GM23338 (cell line): ENCODE measurements around the gene IMPA2. TPM values are rescaled to one million over a fixed set of nuclear protein-coding genes. Genes with fewer than 3 reads are reported as not detected.

ENCODE experiments used
- ATAC-seq: fragments of 200-7000 bp; cut with Tn5 transposase; 3 replicates; pipeline ENCODE4 v1.9.1; 2020
- DNase-seq: peaks from one replicate; pipeline ENCODE4 v3.0.0-alpha.2; 2015; ENCODE audit warnings: low spot score
- H2AFZ ChIP-seq: fragments of 200-600 bp; sonication (generic); 2 replicates; pipeline ENCODE4 v1.8.0; 2016; ENCODE audit warnings: antibody characterized with exemption, mild to moderate bottlenecking, moderate library complexity
- H3F3A ChIP-seq: fragments of 200-600 bp; sonication (generic); replicated peaks from 2 replicates; pipeline ENCODE4 v1.8.0; 2017; ENCODE audit warnings: antibody characterized with exemption, mixed run types, low read depth
- H3K27ac ChIP-seq: fragments of 200-600 bp; sonication (generic); 2 replicates; pipeline ENCODE4 v1.6.1; 2016; ENCODE audit warnings: low read depth
- H3K27me3 ChIP-seq: fragments of 200-600 bp; sonication (generic); 2 replicates; pipeline ENCODE4 v1.8.0; 2016; ENCODE audit warnings: mild to moderate bottlenecking, mixed run types, moderate library complexity; ENCODE audit not compliant: insufficient read depth
- H3K36me3 ChIP-seq: fragments of 200-600 bp; sonication (generic); 2 replicates; pipeline ENCODE4 v1.8.0; 2016; ENCODE audit warnings: mild to moderate bottlenecking; ENCODE audit not compliant: insufficient read depth
- H3K4me1 ChIP-seq: fragments of 200-600 bp; sonication (generic); 2 replicates; pipeline ENCODE4 v1.8.0; 2016; ENCODE audit warnings: mild to moderate bottlenecking, moderate library complexity; ENCODE audit not compliant: insufficient read depth
- H3K4me2 ChIP-seq: fragments of 200-600 bp; sonication (generic); 2 replicates; pipeline ENCODE4 v1.7.1; 2017; ENCODE audit warnings: mixed run types
- H3K4me3 ChIP-seq: fragments of 200-600 bp; sonication (generic); 2 replicates; pipeline ENCODE4 v1.6.1; 2016; ENCODE audit warnings: mixed run types
- H3K79me2 ChIP-seq: fragments of 200-600 bp; sonication (generic); replicated peaks from 2 replicates; pipeline ENCODE4 v1.8.0; 2017; ENCODE audit warnings: mild to moderate bottlenecking; ENCODE audit not compliant: insufficient read depth
- H3K9me2 ChIP-seq: fragments of 200-600 bp; sonication (generic); 2 replicates; pipeline ENCODE4 v1.8.0; 2017; ENCODE audit not compliant: insufficient read depth
- H4K20me1 ChIP-seq: fragments of 200-600 bp; sonication (generic); replicated peaks from 2 replicates; pipeline ENCODE4 v1.8.0; 2017; ENCODE audit warnings: mild to moderate bottlenecking; ENCODE audit not compliant: insufficient read depth
- H3K27ac Mint-ChIP-seq: 2 replicates; pipeline ENCODE4 v1.8.0; 2020; ENCODE audit warnings: inconsistent platforms, mild to moderate bottlenecking, moderate library complexity, mixed read lengths
- H3K27me3 Mint-ChIP-seq: 3 replicates; pipeline ENCODE4 v1.8.0; 2022; ENCODE audit warnings: low read depth, mild to moderate bottlenecking, moderate library complexity, mixed read lengths, inconsistent platforms; ENCODE audit not compliant: insufficient read depth, poor library complexity
- H3K36me3 Mint-ChIP-seq: 3 replicates; pipeline ENCODE4 v1.8.0; 2021; ENCODE audit warnings: low read depth, mild to moderate bottlenecking, inconsistent platforms, moderate library complexity, mixed read lengths
- H3K4me1 Mint-ChIP-seq: 3 replicates; pipeline ENCODE4 v1.8.0; 2020; ENCODE audit warnings: mild to moderate bottlenecking, inconsistent platforms, mixed read lengths
- H3K4me3 Mint-ChIP-seq: 3 replicates; pipeline ENCODE4 v1.8.0; 2021; ENCODE audit warnings: moderate library complexity, mild to moderate bottlenecking, inconsistent platforms, mixed read lengths
- H3K9me3 Mint-ChIP-seq: 3 replicates; pipeline ENCODE4 v1.8.0; 2020; ENCODE audit warnings: moderate library complexity, mild to moderate bottlenecking, inconsistent platforms, mixed read lengths
- CREB1 ChIP-seq: fragments of 250-450 bp; sonication (Bioruptor Pico); IDR thresholded peaks from 2 replicates; pipeline ENCODE4 v1.5.0; 2020; ENCODE audit warnings: low read depth, mild to moderate bottlenecking, moderate library complexity
- EZH2 ChIP-seq: fragments of 200-600 bp; sonication (generic); IDR thresholded peaks from one replicate; pipeline ENCODE4 v1.8.0; 2017; ENCODE audit warnings: antibody characterized with exemption, mild to moderate bottlenecking, low read depth; ENCODE audit not compliant: unreplicated experiment
- JUNB ChIP-seq: IDR thresholded peaks from one replicate; pipeline ENCODE4 v1.6.1; 2016; ENCODE audit warnings: antibody characterized with exemption; ENCODE audit not compliant: unreplicated experiment
- NANOG ChIP-seq: IDR thresholded peaks from 2 replicates; pipeline ENCODE4 v1.6.1; 2016; ENCODE audit warnings: antibody characterized with exemption, borderline replicate concordance
- POLR2AphosphoS5 ChIP-seq: IDR thresholded peaks from 2 replicates; pipeline ENCODE4 v1.6.1; 2016; ENCODE audit warnings: antibody characterized with exemption, low read depth
- STAT1 ChIP-seq: IDR thresholded peaks from one replicate; pipeline ENCODE4 v1.6.1; 2016; ENCODE audit warnings: antibody characterized with exemption; ENCODE audit not compliant: unreplicated experiment
- ZNF114 ChIP-seq: fragments of 250-450 bp; sonication (Bioruptor Pico); IDR thresholded peaks from 2 replicates; pipeline ENCODE4 v1.5.0; 2020; ENCODE audit warnings: mild to moderate bottlenecking, moderate library complexity
- ZNF331 ChIP-seq: fragments of 250-450 bp; sonication (Bioruptor Pico); IDR thresholded peaks from 2 replicates; pipeline ENCODE4 v1.5.0; 2020; ENCODE audit warnings: low read depth, mild to moderate bottlenecking, moderate library complexity
- polyA plus RNA-seq: library from polyadenylated mRNA; unstranded; fragments of >200 nt; fragmentation: Nextera tagmentation; extraction: Ambion mirVana; gene quantifications from 2 replicates; pipeline ENCODE4 v1.2.1, GENCODE V29; 2016
- total RNA-seq: library from RNA; depleted of rRNA; stranded (reverse); fragments of >200 nt; shearing (Covaris generic); gene quantifications from 2 replicates; pipeline ENCODE4 v1.2.3, GENCODE V29; 2014
- TF ChIP-seq, protein P1 (sequence below): fragments of 250-450 bp; sonication (Bioruptor Pico); IDR thresholded peaks from 2 replicates; pipeline ENCODE4 v1.5.0; 2020; ENCODE audit warnings: mild to moderate bottlenecking, moderate library complexity
- TF ChIP-seq, protein P2 (sequence below): IDR thresholded peaks from one replicate; pipeline ENCODE4 v1.6.1; 2018; ENCODE audit warnings: antibody characterized with exemption; ENCODE audit not compliant: unreplicated experiment
- TF ChIP-seq, protein P3 (sequence below): IDR thresholded peaks from 2 replicates; pipeline ENCODE4 v1.6.1; 2016; ENCODE audit warnings: antibody characterized with exemption

IMPA2 gene
- total and polyA plus RNA-seq, 2 experiments from 2014 or later = 50.4 to 122 TPM

GRCh38 chr18:12006488-12006840, 25.2 kb downstream of the IMPA2 start:
- Histone ChIP-seq H3K27ac (no peak overlapping the region), H3K79me2 (peaks cover 5% of the 10 kb centered on the region), H2AFZ (no peak overlapping the region), H3K36me3 (peaks cover 6% of the 10 kb centered on the region; the same call in 1 of the 2 replicates), H4K20me1 (peaks cover 4% of the 10 kb centered on the region; the same call in 1 of the 2 replicates), H3K27me3 (no peaks in the 10 kb centered on the region), H3F3A (no peaks in the 10 kb centered on the region), H3K4me1 (peaks cover 5% of the 10 kb centered on the region; the same call in 1 of the 2 replicates), H3K4me2 (no peak overlapping the region), H3K9me2 (no peaks in the 10 kb centered on the region), H3K4me3 (no peak overlapping the region)
- peaks cover 4% of the 10 kb centered on the region for H3K27me3 Mint-ChIP-seq
- no peak for TF ChIP-seq JUNB
- no peak for TF ChIP-seq EZH2
- peaks cover 3% of the 10 kb centered on the region; the same call in 2 of the 3 replicates for H3K4me1 Mint-ChIP-seq
- no peak overlapping the region for H3K4me3 Mint-ChIP-seq
- H3K27ac Mint-ChIP-seq = no peak overlapping the region; the same call in 1 of the 2 replicates
- peaks cover 37% of the 10 kb centered on the region for H3K36me3 Mint-ChIP-seq
- ATAC-seq = no peak
- no peaks in the 10 kb centered on the region for H3K9me3 Mint-ChIP-seq
- no peak for DNase-seq

DNA sequence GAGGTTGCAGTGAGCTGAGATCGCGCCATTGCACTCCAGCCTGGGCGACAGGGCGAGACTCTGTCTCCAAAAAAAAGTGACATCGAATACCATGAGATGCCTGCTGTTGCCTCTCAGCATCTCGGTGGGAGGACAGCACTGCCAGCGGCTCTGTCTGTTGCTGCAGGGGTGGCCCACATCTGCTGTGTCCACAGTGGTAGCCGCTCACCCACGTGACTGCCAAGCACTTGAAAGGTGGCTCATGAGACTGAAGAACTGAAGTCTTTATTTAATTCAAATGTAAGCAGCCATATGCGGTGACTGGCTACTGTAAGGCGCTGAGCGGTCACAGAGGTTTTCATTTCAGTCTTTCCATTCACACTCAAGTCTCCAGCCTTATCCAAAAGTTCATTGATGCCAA, 25.8 kb downstream of the IMPA2 start:
- Mint-ChIP-seq H3K36me3 (peaks cover 35% of the 10 kb centered on the region), H3K27me3 (peaks cover 4% of the 10 kb centered on the region), H3K4me3 (no peak overlapping the region), H3K9me3 (no peaks in the 10 kb centered on the region), H3K4me1 (peaks cover 3% of the 10 kb centered on the region; the same call in 2 of the 3 replicates), H3K27ac (no peak overlapping the region)
- Histone ChIP-seq H4K20me1 (peaks cover 4% of the 10 kb centered on the region; the same call in 1 of the 2 replicates), H2AFZ (no peak overlapping the region), H3K4me2 (no peak overlapping the region), H3K4me3 (no peak overlapping the region), H3K27ac (no peak overlapping the region), H3K9me2 (no peaks in the 10 kb centered on the region), H3K4me1 (peaks cover 5% of the 10 kb centered on the region; the same call in 1 of the 2 replicates), H3F3A (no peaks in the 10 kb centered on the region), H3K36me3 (peaks cover 7% of the 10 kb centered on the region; the same call in 1 of the 2 replicates), H3K79me2 (peaks cover 5% of the 10 kb centered on the region), H3K27me3 (no peaks in the 10 kb centered on the region)
- ATAC-seq (no peak), DNase-seq (no peak)
- TF ChIP-seq POLR2AphosphoS5 (no peak), EZH2 (no peak), NANOG (no peak), CREB1 (no peak), ZNF114 (CRISPR knock-in tag) (no peak), ZNF331 (CRISPR knock-in tag) (no peak), STAT1 (no peak), JUNB (no peak)
- TF ChIP-seq, protein P1, sequence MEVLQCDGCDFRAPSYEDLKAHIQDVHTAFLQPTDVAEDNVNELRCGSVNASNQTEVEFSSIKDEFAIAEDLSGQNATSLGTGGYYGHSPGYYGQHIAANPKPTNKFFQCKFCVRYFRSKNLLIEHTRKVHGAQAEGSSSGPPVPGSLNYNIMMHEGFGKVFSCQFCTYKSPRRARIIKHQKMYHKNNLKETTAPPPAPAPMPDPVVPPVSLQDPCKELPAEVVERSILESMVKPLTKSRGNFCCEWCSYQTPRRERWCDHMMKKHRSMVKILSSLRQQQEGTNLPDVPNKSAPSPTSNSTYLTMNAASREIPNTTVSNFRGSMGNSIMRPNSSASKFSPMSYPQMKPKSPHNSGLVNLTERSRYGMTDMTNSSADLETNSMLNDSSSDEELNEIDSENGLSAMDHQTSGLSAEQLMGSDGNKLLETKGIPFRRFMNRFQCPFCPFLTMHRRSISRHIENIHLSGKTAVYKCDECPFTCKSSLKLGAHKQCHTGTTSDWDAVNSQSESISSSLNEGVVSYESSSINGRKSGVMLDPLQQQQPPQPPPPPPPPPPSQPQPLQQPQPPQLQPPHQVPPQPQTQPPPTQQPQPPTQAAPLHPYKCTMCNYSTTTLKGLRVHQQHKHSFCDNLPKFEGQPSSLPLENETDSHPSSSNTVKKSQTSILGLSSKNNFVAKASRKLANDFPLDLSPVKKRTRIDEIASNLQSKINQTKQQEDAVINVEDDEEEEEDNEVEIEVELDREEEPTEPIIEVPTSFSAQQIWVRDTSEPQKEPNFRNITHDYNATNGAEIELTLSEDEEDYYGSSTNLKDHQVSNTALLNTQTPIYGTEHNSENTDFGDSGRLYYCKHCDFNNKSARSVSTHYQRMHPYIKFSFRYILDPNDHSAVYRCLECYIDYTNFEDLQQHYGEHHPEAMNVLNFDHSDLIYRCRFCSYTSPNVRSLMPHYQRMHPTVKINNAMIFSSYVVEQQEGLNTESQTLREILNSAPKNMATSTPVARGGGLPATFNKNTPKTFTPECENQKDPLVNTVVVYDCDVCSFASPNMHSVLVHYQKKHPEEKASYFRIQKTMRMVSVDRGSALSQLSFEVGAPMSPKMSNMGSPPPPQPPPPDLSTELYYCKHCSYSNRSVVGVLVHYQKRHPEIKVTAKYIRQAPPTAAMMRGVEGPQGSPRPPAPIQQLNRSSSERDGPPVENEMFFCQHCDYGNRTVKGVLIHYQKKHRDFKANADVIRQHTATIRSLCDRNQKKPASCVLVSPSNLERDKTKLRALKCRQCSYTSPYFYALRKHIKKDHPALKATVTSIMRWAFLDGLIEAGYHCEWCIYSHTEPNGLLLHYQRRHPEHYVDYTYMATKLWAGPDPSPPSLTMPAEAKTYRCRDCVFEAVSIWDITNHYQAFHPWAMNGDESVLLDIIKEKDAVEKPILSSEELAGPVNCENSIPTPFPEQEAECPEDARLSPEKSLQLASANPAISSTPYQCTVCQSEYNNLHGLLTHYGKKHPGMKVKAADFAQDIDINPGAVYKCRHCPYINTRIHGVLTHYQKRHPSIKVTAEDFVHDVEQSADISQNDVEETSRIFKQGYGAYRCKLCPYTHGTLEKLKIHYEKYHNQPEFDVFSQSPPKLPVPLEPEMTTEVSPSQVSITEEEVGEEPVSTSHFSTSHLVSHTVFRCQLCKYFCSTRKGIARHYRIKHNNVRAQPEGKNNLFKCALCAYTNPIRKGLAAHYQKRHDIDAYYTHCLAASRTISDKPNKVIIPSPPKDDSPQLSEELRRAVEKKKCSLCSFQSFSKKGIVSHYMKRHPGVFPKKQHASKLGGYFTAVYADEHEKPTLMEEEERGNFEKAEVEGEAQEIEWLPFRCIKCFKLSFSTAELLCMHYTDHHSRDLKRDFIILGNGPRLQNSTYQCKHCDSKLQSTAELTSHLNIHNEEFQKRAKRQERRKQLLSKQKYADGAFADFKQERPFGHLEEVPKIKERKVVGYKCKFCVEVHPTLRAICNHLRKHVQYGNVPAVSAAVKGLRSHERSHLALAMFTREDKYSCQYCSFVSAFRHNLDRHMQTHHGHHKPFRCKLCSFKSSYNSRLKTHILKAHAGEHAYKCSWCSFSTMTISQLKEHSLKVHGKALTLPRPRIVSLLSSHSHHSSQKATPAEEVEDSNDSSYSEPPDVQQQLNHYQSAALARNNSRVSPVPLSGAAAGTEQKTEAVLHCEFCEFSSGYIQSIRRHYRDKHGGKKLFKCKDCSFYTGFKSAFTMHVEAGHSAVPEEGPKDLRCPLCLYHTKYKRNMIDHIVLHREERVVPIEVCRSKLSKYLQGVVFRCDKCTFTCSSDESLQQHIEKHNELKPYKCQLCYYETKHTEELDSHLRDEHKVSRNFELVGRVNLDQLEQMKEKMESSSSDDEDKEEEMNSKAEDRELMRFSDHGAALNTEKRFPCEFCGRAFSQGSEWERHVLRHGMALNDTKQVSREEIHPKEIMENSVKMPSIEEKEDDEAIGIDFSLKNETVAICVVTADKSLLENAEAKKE (CRISPR knock-in tag) = no peak
- TF ChIP-seq, protein P2, sequence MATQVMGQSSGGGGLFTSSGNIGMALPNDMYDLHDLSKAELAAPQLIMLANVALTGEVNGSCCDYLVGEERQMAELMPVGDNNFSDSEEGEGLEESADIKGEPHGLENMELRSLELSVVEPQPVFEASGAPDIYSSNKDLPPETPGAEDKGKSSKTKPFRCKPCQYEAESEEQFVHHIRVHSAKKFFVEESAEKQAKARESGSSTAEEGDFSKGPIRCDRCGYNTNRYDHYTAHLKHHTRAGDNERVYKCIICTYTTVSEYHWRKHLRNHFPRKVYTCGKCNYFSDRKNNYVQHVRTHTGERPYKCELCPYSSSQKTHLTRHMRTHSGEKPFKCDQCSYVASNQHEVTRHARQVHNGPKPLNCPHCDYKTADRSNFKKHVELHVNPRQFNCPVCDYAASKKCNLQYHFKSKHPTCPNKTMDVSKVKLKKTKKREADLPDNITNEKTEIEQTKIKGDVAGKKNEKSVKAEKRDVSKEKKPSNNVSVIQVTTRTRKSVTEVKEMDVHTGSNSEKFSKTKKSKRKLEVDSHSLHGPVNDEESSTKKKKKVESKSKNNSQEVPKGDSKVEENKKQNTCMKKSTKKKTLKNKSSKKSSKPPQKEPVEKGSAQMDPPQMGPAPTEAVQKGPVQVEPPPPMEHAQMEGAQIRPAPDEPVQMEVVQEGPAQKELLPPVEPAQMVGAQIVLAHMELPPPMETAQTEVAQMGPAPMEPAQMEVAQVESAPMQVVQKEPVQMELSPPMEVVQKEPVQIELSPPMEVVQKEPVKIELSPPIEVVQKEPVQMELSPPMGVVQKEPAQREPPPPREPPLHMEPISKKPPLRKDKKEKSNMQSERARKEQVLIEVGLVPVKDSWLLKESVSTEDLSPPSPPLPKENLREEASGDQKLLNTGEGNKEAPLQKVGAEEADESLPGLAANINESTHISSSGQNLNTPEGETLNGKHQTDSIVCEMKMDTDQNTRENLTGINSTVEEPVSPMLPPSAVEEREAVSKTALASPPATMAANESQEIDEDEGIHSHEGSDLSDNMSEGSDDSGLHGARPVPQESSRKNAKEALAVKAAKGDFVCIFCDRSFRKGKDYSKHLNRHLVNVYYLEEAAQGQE = no peak
- TF ChIP-seq, protein P3, sequence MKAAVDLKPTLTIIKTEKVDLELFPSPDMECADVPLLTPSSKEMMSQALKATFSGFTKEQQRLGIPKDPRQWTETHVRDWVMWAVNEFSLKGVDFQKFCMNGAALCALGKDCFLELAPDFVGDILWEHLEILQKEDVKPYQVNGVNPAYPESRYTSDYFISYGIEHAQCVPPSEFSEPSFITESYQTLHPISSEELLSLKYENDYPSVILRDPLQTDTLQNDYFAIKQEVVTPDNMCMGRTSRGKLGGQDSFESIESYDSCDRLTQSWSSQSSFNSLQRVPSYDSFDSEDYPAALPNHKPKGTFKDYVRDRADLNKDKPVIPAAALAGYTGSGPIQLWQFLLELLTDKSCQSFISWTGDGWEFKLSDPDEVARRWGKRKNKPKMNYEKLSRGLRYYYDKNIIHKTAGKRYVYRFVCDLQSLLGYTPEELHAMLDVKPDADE = no peak
